ENCODE results near the gene AKAP8L.

GRCh38 chr19:15403151-15403531 lies 15.6 kb downstream of the AKAP8L start:
- TF ChIP-seq CTCF (IDR thresholded peaks at IDR 0.05) = no peak
- no peak for TF ChIP-seq POLR2A (IDR thresholded peaks at IDR 0.05)
